AG08396 (cell line): ENCODE results near the gene SCLY.
A peak's percentile ranks its signal among the peaks of the same experiment; 100 is the strongest.

ENCODE experiments used
- DNase-seq: peaks from one replicate; pipeline ENCODE4 v3.0.0; 2012; ENCODE audit warnings: low spot score, mixed read lengths

The SCLY gene

GRCh38 chr2:238097988-238098871 is 37.4 kb downstream of the SCLY start:
- peak; percentile 78 for DNase-seq

DNA sequence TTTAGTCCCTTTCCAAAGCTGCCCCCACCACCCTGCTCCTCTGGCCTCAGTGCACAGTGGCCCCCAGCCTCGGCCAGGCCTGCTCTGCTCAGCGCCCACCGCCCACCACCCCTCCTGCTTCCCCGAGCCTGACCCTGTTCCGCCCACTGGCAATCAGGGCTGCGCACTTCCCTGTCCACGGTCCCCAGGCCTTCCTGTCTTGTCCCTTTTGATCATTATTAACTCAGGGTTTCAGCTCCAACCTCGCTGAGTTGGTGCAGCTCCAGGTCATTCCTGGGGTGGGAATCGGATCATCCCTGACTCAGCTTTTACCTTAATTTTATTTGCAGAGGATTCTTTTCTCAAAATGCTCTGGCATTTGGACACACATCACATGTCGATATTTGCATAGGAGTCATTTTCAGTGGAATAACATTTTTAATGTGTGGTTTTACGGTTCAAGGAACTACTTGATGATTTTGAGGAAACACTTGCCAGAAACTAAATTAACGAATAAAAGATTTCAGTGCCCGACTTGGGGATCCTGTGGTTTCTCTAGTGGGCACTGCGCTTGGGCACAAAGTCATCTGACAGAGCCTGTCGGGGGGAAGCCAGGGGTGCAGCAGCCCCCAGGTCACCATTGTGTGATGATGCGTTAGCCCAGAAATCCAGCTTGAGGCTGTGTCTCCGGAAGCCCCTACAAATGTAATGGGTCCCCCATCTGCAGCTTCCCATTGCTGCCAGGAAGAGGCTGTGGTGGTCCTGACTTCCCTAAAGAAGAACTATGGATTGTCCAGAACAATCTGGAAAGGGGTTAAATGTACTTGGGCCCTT is 38.3 kb downstream of the SCLY start:
- no peak for DNase-seq

- DNase-seq = no peak
Measured at GRCh38 chr2:238099714-238100048, 38.9 kb downstream of the SCLY start.

DNA sequence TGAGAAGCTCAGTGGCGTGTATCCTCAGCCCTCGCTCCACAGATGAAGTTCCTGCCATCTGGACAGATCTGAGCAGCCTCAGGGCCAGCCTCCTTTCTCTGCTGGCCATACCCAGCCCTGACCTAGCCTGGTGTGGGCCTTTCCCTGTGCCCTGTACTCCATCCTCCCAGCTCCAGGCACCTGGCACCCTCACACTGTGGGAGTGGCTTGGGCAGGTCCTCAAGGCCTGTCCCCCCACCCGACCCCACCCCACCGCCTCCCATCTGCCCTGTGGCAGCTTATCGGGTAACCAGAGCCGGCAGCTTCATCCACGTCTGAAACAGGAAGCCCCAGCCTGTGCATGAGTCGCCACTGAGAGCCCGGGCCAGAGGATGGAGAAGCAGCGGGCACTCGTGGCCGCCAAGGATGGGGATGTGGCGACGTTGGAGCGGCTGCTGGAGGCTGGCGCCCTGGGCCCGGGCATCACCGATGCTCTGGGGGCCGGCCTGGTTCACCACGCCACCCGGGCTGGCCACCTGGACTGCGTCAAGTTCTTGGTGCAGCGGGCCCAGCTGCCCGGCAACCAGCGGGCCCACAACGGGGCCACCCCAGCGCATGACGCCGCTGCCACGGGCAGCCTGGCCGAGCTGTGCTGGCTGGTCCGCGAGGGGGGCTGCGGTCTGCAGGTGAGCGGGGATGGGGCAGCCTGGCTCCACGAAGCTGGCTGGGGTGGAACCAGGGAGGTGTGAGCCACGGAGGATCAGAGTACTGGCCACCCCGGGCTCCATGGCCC is 39.4 kb downstream of the SCLY start, which contains the start of gene ESPNL:
Gene ESPNL, plus strand, starts transcription at position 292 of the 772 bp plus-strand sequence. Its CDS starts 80 bp downstream, at position 372.
- DNase-seq = no peak

DNA sequence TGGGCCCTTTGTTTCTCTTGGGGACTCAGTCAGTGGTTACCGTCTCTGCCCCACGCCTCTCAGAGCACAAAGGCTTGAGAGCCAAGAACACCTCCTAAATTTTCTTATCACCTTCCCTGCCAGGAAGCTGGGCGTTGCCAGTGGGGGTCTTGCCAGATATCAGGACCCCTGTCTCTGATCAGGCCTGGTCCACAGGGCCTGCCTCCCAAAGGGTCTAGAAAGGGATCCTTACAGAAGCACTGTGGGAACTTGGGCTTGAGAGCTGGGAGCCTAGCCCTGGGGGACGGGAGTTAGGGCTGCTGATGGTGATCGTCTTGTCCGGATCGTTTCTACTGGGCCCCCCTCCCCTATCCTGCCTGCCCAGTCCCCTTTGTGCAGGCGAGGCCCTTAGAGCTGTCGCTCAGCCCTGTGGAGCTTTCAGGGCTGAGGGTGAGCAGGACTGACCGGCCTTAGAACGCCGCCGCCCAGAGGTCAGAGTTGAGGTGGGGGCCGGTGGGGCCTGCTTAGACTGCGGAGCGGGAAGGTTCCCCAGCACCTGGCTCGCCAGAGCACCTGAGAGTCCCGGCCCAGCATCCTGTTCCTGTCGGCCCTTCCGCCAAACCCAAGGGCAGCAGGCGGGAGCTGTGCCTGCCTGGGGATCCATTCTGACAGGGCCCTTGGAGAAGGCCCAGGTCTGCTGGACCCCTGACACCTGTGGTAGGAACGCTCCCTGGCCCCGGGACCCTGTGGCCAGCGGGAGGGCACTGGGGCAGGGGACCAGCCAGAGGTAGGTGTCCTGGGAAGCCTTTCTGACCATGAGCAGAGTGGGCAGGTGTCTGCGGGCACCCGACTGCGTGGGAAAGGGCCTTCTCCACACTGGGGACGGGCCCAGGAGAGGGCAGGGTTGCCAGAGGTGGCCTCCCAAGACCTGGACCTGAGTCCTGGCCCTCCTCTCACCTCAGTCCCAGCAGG is 40.3 kb downstream of the SCLY start:
- no peak for DNase-seq

DNA sequence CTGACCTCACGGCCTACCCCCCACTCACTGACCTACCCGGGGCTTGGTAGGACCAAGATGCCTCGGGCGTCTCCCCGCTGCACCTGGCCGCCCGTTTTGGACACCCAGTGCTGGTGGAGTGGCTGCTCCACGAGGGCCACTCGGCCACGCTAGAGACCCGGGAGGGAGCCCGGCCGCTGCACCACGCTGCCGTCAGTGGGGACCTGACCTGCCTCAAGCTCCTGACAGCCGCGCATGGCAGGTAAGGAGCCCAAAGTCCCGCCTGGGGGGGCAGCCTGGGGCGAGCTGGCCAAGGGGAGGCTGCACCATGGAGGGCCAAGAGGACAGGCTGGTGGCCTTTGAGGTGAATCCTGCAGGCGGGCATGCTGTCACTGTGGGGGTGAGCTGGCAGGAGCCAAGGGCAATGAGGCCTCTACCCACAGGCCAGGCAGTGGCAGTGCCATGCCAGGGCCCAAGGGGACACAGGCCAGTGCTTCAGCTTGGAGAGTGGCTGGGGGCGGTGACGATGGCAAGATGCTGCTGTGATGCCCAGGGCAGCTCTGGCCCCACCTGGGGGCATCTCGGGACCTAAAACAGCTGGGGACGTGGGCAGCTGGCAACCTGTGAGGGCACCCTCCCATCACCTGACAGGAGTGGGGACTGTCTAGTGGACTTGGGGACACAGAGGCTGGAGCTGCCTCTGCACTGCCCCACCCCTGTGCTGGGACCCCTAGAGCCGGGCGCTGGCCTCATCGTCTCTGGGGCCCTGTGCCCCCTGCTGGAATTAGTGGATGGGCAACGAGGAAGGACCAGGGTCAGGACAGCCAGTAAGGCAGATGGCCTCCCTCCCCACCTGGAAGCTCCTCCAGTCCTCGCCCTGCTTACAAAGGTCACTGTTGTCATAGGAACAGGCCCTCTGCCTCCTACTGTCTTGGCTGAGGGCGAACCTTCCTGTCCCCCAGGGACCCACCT is 41.4 kb downstream of the SCLY start:
- DNase-seq = no peak

DNA sequence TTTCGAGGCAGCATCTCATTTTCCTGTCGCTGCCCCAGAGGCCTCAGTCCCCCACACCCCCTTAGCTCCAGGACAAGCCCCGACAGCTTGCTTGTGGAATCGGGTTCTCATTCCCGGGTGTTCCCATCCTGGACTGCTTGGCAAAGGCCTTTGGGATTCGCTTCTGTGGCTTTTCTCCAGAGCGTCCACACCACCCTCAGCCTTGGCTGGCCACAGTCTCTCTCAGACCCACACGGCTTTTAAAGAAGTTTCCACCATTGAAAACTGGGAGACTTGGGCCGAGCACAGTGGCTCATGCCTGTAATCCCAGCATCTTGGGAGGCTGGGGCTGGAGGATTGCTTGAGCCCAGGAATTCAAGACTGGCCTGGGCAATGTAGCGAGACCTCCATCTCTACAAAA is 42.1 kb downstream of the SCLY start:
- no peak for DNase-seq

DNA sequence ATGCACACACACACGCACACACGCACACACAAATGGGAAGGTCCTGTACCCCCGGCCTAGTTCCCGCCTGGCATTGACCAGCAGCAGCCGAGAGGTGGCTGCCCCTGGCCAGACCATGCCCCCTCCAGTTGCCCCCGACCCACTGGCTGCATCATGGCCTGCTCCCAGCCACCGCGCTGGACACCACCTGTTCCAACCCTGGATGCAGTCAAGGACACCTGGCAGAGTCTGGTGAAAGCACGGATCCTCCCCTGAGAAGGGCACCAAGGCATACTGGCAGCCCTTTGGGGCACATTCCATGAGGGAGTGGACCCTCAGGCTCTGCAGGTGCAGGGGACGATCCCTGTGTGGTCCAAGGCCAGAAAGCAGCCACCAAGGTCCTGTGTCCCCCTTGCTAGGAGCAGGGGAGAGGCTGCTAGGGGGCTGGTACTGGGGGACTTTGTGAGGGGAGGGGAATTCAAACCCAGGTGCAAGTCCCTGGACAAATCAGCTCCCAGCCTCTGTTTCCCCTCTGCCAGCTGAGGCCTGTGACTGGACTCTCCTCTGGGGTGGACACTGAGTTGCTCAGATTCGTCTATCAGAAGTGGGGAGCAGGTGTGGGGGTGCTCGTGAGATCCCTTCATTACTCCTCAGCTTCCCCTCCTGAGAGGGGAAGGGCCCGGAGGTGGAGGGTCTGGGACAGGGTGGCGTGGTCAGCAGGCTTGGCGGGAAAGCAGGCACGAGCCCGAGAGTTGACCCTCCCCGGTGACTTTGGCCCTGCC is 42.8 kb downstream of the SCLY start:
- DNase-seq = no peak

DNA sequence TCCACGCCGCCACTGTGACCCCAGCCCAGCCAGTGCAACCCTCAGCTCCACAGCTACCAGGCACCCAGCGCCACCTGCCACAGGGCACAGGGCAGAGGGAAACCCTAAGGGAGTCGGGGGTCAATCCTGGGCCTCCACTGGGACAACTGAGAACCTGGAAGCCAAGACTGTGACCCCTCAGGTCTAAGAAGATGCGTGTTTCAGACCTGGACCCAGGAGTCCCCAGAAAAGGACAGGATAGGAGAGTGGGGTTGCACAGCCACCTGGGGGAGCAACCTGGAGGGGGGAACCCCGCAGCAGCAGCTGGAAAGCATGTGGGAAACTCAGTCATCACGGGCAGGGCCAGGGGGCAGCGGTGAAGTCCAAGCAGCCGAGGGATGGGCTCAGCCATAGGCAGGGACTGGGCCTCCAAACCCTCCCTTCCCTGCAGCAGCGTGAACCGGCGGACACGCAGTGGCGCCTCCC is 43.5 kb downstream of the SCLY start:
- no peak for DNase-seq

DNA sequence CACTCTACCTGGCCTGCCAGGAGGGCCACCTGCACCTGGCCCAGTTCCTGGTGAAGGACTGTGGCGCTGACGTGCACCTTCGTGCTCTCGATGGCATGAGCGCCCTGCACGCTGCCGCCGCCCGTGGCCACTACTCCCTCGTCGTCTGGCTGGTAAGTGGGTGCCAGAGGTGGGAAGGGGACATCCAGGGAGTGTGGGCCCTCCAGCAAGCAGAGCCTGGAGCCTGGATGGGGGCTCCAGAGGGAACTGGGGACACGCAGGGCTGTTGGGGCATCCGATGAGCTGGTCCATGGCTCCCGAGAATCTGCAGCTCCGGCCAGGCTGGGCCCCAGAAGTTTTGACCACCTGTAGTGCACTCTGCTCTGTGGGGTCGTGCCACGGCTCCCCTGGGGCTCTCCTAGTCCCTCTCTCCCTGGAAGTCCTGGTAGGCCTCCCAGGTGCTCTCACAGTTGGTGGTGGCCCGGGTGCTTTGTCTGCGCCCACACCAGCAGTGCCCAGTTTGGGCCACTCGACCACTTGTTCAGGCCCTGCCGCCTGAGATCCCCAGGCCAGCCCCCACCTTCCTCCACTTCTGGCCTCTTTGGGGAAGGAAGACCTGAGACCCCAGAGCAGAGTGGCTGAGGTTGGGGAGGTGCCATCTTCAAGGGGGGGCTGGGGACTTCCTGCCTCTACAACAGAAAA is 44.0 kb downstream of the SCLY start:
- DNase-seq = peak; percentile 8

DNA sequence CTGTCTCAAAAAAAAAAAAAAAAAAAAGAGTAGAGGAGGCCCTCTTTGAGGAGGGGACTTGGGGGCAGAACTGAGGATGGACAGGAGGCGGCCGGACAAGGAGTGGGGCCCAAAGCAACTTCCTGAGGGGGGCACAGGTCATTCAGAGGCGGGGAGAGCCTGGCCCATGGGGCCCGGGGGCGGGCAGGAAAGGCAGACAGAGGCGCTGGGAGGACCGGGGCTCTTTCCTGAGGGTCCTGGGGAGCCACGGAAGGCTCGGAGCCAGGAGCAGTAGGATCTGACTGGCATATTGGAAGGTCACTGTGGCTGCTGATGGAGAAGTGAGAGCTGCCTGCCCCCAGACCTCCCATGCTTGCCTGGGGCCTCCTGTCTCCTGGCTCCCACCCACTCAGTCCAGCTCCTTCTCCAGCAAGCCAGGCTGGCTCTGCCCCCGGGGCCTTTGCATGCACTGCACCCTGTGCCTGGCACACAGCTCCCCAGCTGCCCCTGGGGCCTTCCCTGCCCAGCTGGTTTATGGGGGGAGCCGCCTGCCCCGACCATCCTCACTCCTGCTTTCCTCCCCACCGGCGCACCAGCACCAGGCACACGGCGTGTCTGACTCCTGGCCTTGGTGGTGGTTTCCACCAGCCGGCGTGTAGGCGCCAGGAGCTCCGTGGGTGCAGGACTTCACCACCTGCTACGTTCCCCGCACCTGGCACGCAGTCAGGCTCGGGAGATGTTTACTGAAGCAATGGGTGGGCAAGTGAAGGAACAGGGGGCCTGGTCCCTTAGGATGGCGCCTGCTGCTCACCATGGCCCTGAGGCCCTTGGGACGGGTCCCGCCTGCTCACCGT is 44.9 kb downstream of the SCLY start:
- no peak for DNase-seq

- DNase-seq = no peak
Measured at GRCh38 chr2:238106339-238106697, 45.5 kb downstream of the SCLY start.

DNA sequence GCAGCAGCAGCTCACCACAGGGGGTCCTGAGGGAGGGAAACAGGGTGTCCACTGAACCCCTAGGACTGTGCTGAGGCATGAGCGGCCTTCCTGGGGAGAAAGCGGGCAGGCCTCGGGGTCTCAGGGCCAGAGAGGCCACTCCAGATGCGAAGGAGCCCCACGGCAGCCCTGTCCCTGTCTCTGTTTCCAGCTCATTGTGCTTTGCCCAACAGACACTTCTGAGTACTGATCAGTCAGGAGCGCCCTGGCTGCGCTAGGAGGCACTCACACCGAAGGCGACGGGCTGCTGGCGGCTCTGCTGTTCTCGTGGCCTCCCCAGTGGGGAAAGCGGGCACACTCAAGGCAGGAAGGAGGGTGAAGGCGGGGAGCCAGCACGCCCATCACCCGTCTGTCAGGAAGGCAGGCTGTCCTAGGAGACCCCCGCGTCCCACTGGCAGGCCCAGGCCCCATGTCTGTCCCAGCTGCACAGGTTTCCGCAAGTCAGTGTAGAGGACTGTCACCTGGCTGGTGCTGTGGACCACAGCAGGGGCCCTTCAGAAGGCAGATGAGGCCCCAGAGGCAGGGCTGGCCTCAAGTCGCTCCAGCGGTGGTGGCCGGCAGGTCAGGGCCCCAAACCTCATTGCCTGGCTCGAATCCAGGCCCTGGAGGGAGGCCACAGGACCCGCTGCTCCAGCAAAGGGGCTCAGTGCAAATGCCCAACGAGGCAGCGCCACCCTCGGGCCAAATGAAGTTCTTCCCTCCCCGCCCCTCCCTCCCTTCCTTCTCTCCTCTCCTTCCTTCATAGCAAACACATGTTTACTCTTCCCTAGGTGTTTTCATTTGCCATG is 46.1 kb downstream of the SCLY start:
- DNase-seq = no peak

GRCh38 chr2:238107525-238108422 is 47.0 kb downstream of the SCLY start:
- no peak for DNase-seq

DNA sequence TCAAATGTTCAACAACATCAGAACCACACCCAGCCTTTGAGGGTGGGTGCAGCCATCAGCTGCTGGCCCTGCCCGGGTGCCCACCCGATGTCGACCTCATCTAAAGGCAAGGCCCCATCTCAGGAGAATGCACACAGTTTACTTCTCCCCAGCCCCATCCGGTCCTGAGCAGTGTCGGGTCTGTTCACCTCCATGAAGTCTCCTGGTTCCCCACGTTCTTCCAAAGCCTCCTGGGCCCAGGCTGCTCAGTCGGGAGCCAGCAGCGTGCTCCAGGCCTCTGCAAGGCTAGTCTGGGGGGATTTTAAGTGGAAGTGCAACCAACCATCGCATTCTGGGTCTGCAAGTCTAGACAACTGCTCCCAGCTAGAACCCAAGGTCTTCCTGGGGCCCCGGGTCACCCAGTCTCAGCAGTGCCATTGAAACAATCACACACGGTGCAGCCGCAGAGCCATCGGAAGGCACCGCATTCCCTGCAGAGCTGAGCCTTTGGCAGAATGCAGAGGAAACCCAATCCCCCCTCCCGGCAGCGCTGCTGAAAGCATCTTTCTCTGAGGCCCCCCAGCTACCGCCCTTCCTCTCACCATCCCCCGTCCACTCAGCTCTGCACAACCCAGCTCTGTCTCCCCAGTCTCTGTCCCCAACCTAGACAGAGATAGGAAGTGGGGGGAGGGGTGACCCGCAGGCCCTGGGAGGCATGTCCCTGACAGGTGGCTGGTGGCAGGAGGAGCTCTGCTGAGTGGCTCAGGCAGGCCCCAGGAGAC is 47.8 kb downstream of the SCLY start:
- DNase-seq = no peak
